ENCODE data around the gene EFNA2.

- no peak for TF ChIP-seq POLR2A (IDR thresholded peaks at IDR 0.05)
- no peak for TF ChIP-seq CTCF (IDR thresholded peaks at IDR 0.05)
Observed at GRCh38 chr19:1261798-1262622, 23.7 kb upstream of the EFNA2 start.
